Metanephros (tissue), 1 donor: ENCODE results near the gene PAX3. TPM values are rescaled to one million over a fixed set of nuclear protein-coding genes. Genes with fewer than 3 reads are reported as not detected.

ENCODE experiments used
- total RNA-seq: library from RNA; depleted of rRNA; stranded (reverse); fragments of >200 nt; gene quantifications from one replicate; pipeline ENCODE4 v1.2.3, GENCODE V29; 2014

The PAX3 gene
- 0.58 TPM for total RNA-seq

GRCh38 chr2:222298311-222299150 lies at the start of gene PAX3:
PAX3 (minus strand) TSS chr2:222298998; CDS start chr2:222298615, 383 bp downstream.

Other genes starting within 250 kb of the PAX3 start
- 14.8 TPM for gene SGPP2, start 125.5 kb upstream of the PAX3 start, total RNA-seq